COR-L47 (cell line): ENCODE data around the gene TP73.

Source experiments
- DNase-seq: peaks from one replicate; lab custom pipeline; 2025; lab: John Stamatoyannopoulos, UW

TP73 gene

GRCh38 chr1:3653286-3653618 is 936 bp downstream of the TP73 start:
- no peak for DNase-seq

- DNase-seq = no peak
These were observed 2.4 kb downstream of the TP73 start for GRCh38 chr1:3654549-3655281.

GRCh38 chr1:3656450-3657095 is 4.3 kb downstream of the TP73 start:
- DNase-seq = no peak

- DNase-seq = no peak
These were observed 4.8 kb downstream of the TP73 start for GRCh38 chr1:3657096-3657475.

GRCh38 chr1:3657578-3658230 is 5.4 kb downstream of the TP73 start:
- no peak for DNase-seq

- peak; percentile 28 for DNase-seq
These were observed 5.9 kb downstream of the TP73 start for GRCh38 chr1:3658231-3658615.

GRCh38 chr1:3659093-3659492 is 6.8 kb downstream of the TP73 start:
- no peak for DNase-seq

GRCh38 chr1:3660704-3661103 is 8.4 kb downstream of the TP73 start:
- DNase-seq = no peak

GRCh38 chr1:3661631-3662030 is 9.3 kb downstream of the TP73 start:
- DNase-seq = no peak

- no peak for DNase-seq
These were observed 9.9 kb downstream of the TP73 start for GRCh38 chr1:3662080-3662671.

GRCh38 chr1:3663999-3664699 is 11.8 kb downstream of the TP73 start:
- peak; percentile 87 for DNase-seq

GRCh38 chr1:3664700-3665375 is 12.5 kb downstream of the TP73 start:
- no peak for DNase-seq

- no peak for DNase-seq
These were observed 15.8 kb downstream of the TP73 start for GRCh38 chr1:3668148-3668547.

- DNase-seq = peak; percentile 93
These were observed 16.4 kb downstream of the TP73 start for GRCh38 chr1:3668585-3669300.

- DNase-seq = no peak
These were observed 17.1 kb downstream of the TP73 start for GRCh38 chr1:3669421-3669821.

- no peak for DNase-seq
These were observed 17.7 kb downstream of the TP73 start for GRCh38 chr1:3669971-3670431.

- DNase-seq = no peak
These were observed 18.5 kb downstream of the TP73 start for GRCh38 chr1:3670823-3671265.

- DNase-seq = peak; percentile 69
These were observed 19.3 kb downstream of the TP73 start for GRCh38 chr1:3671371-3672180.

GRCh38 chr1:3672231-3672970 is 20.1 kb downstream of the TP73 start:
- DNase-seq = no peak
